OCI-LY3 (cell line): ENCODE measurements around the gene STK26.

Experiments used
- H2AFZ ChIP-seq: fragments of 200-600, 300-600 bp; shearing (Covaris generic); 2 replicates; pipeline ENCODE4 v1.6.0; 2014; ENCODE audit warnings: antibody characterized with exemption, low read depth, low read length
- H3K27ac ChIP-seq: fragments of 200-600, 300-600 bp; sonication (generic); 2 replicates; pipeline ENCODE4 v1.5.1; 2014; ENCODE audit warnings: mild to moderate bottlenecking, low read length, moderate library complexity, mixed read lengths
- H3K27me3 ChIP-seq: fragments of 200-600, 300-600 bp; sonication (generic); 2 replicates; pipeline ENCODE4 v1.6.1; 2014; ENCODE audit warnings: low read depth, low read length, mixed read lengths
- H3K36me3 ChIP-seq: fragments of 200-600, 300-600 bp; sonication (generic); replicated peaks from 2 replicates; pipeline ENCODE3; 2014; ENCODE audit warnings: low read depth, low read length, mixed read lengths
- H3K4me1 ChIP-seq: fragments of 300-600, 200-600 bp; sonication (generic); 2 replicates; pipeline ENCODE4 v1.6.1; 2014; ENCODE audit warnings: low read length, mixed read lengths
- H3K4me2 ChIP-seq: fragments of 200-600, 300-600 bp; sonication (generic); 2 replicates; pipeline ENCODE4 v1.6.1; 2014; ENCODE audit warnings: low read length, mixed read lengths
- H3K4me3 ChIP-seq: fragments of 300-600, 200-600 bp; sonication (generic); 2 replicates; pipeline ENCODE4 v1.5.1; 2014; ENCODE audit warnings: antibody characterized with exemption, mild to moderate bottlenecking, low read length, moderate library complexity
- H3K79me2 ChIP-seq: fragments of 300-600, 200-600 bp; shearing (Covaris generic); 2 replicates; pipeline ENCODE4 v1.6.1; 2014; ENCODE audit warnings: mild to moderate bottlenecking, low read length, mixed read lengths
- H3K9ac ChIP-seq: fragments of 300-600, 200-600 bp; shearing (Covaris generic); 2 replicates; pipeline ENCODE4 v1.6.0; 2014; ENCODE audit warnings: mild to moderate bottlenecking, low read length, moderate library complexity
- H3K9me3 ChIP-seq: fragments of 200-600, 300-600 bp; shearing (Covaris generic); 2 replicates; pipeline ENCODE4 v1.6.1; 2014; ENCODE audit warnings: low read length, mixed read lengths; ENCODE audit not compliant: insufficient read depth
- H4K20me1 ChIP-seq: fragments of 200-600, 300-600 bp; sonication (generic); 2 replicates; pipeline ENCODE4 v1.6.1; 2016; ENCODE audit warnings: low read length, mixed read lengths; ENCODE audit not compliant: insufficient read depth
- EZH2phosphoT487 ChIP-seq: fragments of 200-600 bp; shearing (Covaris generic); IDR thresholded peaks from 2 replicates; pipeline ENCODE4 v1.6.1; 2018; ENCODE audit warnings: antibody characterized with exemption, mixed run types, low read depth
- TF ChIP-seq, protein P1 (sequence below): fragments of 200-600, 300-600 bp; sonication (generic); IDR thresholded peaks from 2 replicates; pipeline ENCODE4 v1.5.1; 2014; ENCODE audit warnings: antibody characterized with exemption, low read length, low read depth

Gene STK26

DNA sequence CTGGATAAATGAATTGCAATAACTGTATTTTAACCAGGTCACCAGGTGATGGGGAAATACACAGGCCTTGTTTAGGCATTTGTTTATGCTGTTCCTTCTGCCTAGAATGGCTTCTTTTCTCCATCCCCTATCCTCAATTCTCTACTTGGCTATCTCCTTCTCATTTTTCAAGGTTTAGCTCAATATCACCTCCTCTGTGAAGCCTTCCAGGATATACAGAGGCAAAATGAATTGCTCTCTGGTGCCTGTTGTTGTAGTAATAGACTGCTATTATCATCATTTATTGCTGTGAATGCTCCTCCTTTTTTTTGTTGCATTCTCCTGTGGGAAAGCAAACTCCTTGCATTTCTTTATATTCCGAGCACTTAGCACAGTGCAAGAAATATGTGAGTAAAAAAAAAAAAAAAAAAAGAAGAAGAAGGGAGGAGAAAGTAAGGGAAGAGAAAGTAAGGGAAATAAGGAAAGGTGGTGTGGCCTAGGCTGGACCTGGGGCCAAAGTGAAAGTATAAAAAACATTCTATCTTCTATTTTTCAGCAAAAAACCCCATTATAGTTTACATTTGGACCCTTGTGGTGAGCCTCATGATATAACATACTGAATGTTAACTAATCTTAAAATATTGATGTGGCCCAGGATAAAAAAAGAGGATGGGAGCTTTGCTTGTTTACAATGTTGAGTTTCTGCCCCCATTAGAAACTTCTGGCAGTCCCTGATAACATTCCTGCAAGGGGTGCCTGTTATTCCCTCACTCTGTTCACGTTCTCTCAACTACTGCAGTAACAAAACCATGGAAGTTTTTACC, 6.3 kb upstream of the STK26 start:
- no peak overlapping the region for H3K4me3 ChIP-seq
- H3K9me3 ChIP-seq: no peaks in the 10 kb centered on the region
- H3K4me2 ChIP-seq: no peak overlapping the region
- no peaks in the 10 kb centered on the region for H3K27me3 ChIP-seq
- no peak overlapping the region for H3K9ac ChIP-seq
- no peak overlapping the region for H3K27ac ChIP-seq
- H3K79me2 ChIP-seq: no peaks in the 10 kb centered on the region
- TF ChIP-seq, protein P1, sequence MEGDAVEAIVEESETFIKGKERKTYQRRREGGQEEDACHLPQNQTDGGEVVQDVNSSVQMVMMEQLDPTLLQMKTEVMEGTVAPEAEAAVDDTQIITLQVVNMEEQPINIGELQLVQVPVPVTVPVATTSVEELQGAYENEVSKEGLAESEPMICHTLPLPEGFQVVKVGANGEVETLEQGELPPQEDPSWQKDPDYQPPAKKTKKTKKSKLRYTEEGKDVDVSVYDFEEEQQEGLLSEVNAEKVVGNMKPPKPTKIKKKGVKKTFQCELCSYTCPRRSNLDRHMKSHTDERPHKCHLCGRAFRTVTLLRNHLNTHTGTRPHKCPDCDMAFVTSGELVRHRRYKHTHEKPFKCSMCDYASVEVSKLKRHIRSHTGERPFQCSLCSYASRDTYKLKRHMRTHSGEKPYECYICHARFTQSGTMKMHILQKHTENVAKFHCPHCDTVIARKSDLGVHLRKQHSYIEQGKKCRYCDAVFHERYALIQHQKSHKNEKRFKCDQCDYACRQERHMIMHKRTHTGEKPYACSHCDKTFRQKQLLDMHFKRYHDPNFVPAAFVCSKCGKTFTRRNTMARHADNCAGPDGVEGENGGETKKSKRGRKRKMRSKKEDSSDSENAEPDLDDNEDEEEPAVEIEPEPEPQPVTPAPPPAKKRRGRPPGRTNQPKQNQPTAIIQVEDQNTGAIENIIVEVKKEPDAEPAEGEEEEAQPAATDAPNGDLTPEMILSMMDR: no peak
- TF ChIP-seq EZH2phosphoT487: no peak
- no peaks in the 10 kb centered on the region for H3K4me1 ChIP-seq
- no peaks in the 10 kb centered on the region for H3K36me3 ChIP-seq
- no peaks in the 10 kb centered on the region for H4K20me1 ChIP-seq
- no peak overlapping the region for H2AFZ ChIP-seq

DNA sequence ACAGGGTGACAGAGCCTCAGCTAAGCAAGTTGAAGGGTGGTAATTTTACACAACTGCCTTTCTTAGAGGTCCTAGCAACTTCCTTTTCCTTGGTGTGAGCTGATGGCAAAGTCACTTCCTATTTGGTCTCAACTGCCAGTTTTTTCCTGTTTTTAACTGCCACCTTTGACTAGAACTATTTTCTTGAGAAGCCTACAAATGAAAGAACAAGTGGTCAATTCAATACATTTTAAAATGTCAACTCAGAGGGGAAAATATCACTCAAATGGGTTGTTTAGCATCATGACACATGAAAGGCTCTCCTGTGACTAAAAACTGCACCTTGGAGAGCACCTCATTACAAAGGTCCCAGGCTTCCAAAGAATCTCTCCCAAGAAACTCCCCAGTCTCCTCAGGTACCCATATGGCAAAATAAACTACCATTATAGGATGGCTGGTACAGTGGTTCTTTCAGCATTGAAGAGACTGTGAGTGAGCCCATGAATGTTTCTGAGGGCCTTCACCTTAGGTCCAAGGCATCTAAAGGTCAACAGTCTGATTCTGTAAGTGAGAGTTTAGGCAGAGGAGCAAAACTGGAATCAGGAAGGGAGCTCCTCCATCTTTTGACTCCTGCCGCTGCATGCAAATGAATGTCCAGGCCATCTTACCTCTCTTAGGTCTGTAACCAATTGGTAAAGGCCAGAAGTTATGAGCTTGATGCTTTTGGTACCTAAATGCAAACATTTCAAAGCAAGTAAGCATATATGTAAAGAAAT, 5.5 kb upstream of the STK26 start:
- no peak overlapping the region for H3K4me3 ChIP-seq
- H3K27ac ChIP-seq: no peak overlapping the region

DNA sequence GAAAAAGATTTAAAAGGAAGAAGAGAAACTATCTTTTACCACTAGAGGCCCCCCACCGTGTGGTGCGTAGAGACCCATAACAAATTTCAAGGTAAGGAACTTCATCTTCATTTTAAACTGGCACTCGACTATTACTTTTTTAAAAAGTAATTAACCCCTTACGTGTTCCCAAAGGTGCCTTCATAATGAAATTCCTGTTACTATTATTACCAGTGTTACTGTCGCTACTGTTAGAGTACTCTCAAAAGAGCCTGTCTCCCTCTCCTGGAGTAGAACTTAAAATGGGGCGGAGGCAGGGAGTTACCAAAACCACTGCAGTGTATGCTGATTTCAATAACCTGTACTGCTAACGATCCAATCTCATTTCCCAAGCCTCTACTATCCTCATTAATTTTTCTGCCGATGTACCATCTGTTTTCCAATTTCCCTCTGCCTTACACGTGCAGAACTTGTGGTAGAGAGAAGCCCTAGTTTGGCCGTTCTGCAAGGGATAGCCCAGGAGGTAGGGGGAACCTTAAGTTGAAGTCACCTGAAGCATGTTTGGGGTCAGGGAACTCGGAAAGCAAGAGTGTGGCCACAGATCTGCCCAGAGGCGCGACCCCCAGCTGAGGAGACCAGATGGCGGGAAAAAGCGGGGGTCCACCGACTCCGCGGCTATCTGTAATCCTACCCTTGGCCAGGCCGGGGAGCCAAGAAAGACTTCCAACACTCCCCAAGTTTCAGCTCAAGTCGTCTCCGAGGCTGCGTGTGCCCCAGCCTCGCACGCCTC, 720 bp upstream of the STK26 start:
- H3K4me1 ChIP-seq: peaks cover 15% of the 10 kb centered on the region
- H2AFZ ChIP-seq: peak overlapping the region; percentile 93
- no peaks in the 10 kb centered on the region for H3K36me3 ChIP-seq
- peak overlapping the region; percentile 99 for H3K4me3 ChIP-seq
- peak overlapping the region; percentile 67 for H3K27ac ChIP-seq
- no peaks in the 10 kb centered on the region for H3K9me3 ChIP-seq
- peaks cover 41% of the 10 kb centered on the region for H3K79me2 ChIP-seq
- no peaks in the 10 kb centered on the region for H3K27me3 ChIP-seq
- H3K4me2 ChIP-seq: peak overlapping the region; percentile 100
- H3K9ac ChIP-seq: peak overlapping the region; percentile 94
- no peak for TF ChIP-seq EZH2phosphoT487
- TF ChIP-seq, protein P1: peak; percentile 59
- H4K20me1 ChIP-seq: peaks cover 4% of the 10 kb centered on the region

More for the DNA sequence above, 5.5 kb upstream of the STK26 start:
- Histone ChIP-seq H3K9me3 (no peaks in the 10 kb centered on the region), H3K9ac (no peak overlapping the region), H3K79me2 (no peaks in the 10 kb centered on the region), H2AFZ (no peak overlapping the region), H4K20me1 (no peaks in the 10 kb centered on the region), H3K4me2 (no peak overlapping the region), H3K27me3 (no peaks in the 10 kb centered on the region), H3K4me1 (no peaks in the 10 kb centered on the region), H3K36me3 (no peaks in the 10 kb centered on the region)
- no peak for TF ChIP-seq EZH2phosphoT487
- TF ChIP-seq, protein P1: no peak
